Measurements from ENCODE around the gene TGFBR2. TPM values are rescaled to one million over a fixed set of nuclear protein-coding genes. Genes with fewer than 3 reads are reported as not detected.

TGFBR2 gene
- total and polyA plus RNA-seq, 2 experiments from 2014 or later, result 135 to 188 TPM

- H3K4me3 ChIP-seq, result no peak overlapping the region
- H3K9ac ChIP-seq, result no peak overlapping the region
- H2AFZ ChIP-seq, result no peak overlapping the region
- no peaks in the 10 kb centered on the region for H3K9me3 ChIP-seq (ENCODE audit: low read depth)
- DNase-seq, result no peak
- in situ Hi-C loops (cut with MboI), result no loop called here
- 99% methylated on average over 8 of the region's 8 CpGs for WGBS, 2 experiments (ENCODE audit: low coverage in 1 of 2, low lambda C conversion rate in 2 of 2, missing lambda C conversion rate in 2 of 2)
- H3K27ac ChIP-seq, result no peak overlapping the region
- peaks cover 38% of the 10 kb centered on the region for H3K4me1 ChIP-seq (ENCODE audit: insufficient read depth)
- no peaks in the 10 kb centered on the region for H4K20me1 ChIP-seq (ENCODE audit: insufficient read depth)
- H3K36me3 ChIP-seq (ENCODE audit: low read depth), result peaks cover 41% of the 10 kb centered on the region
- no peaks in the 10 kb centered on the region for H3K9me2 ChIP-seq (ENCODE audit: insufficient read depth)
- H3K27me3 ChIP-seq (replicated peaks; ENCODE audit: insufficient read depth), result no peaks in the 10 kb centered on the region
- H3K79me2 ChIP-seq (ENCODE audit: insufficient read depth), result peaks cover 88% of the 10 kb centered on the region
- peaks cover 46% of the 10 kb centered on the region for H3F3A ChIP-seq (ENCODE audit: insufficient read depth)
- no peak for TF ChIP-seq EZH2 (IDR thresholded peaks at IDR 0.05; ENCODE audit: insufficient read depth, poor library complexity, severe bottlenecking)
- TF ChIP-seq EZH2phosphoT487 (IDR thresholded peaks at IDR 0.05; ENCODE audit: insufficient read depth, low read depth), result no peak
- H3K4me2 ChIP-seq (ENCODE audit: unreplicated experiment), result no peak overlapping the region
Measured at GRCh38 chr3:30664459-30664858, 58.1 kb downstream of the TGFBR2 start.

GRCh38 chr3:30664884-30665283 lies 58.5 kb downstream of the TGFBR2 start:
- 99 to 100% methylated on average over 6 of the region's 6 CpGs for WGBS, 2 experiments (ENCODE audit: low coverage in 1 of 2, low lambda C conversion rate in 2 of 2, missing lambda C conversion rate in 2 of 2)
- no peak for TF ChIP-seq EZH2phosphoT487 (IDR thresholded peaks at IDR 0.05; ENCODE audit: insufficient read depth, low read depth)
- TF ChIP-seq EZH2 (IDR thresholded peaks at IDR 0.05; ENCODE audit: insufficient read depth, poor library complexity, severe bottlenecking), result no peak
- H2AFZ ChIP-seq, result no peak overlapping the region
- peaks cover 42% of the 10 kb centered on the region for H3F3A ChIP-seq (ENCODE audit: insufficient read depth)
- no peak for DNase-seq
- in situ Hi-C loops (cut with MboI), result no loop called here
- H3K4me3 ChIP-seq, result no peak overlapping the region
- H3K79me2 ChIP-seq (ENCODE audit: insufficient read depth), result peaks cover 92% of the 10 kb centered on the region
- peaks cover 43% of the 10 kb centered on the region for H3K36me3 ChIP-seq (ENCODE audit: low read depth)
- H4K20me1 ChIP-seq (ENCODE audit: insufficient read depth), result no peaks in the 10 kb centered on the region
- no peak overlapping the region for H3K27ac ChIP-seq
- no peaks in the 10 kb centered on the region for H3K9me2 ChIP-seq (ENCODE audit: insufficient read depth)
- H3K9ac ChIP-seq, result no peak overlapping the region
- no peak overlapping the region for H3K4me2 ChIP-seq (ENCODE audit: unreplicated experiment)
- H3K27me3 ChIP-seq (replicated peaks; ENCODE audit: insufficient read depth), result no peaks in the 10 kb centered on the region
- H3K4me1 ChIP-seq (ENCODE audit: insufficient read depth), result peaks cover 34% of the 10 kb centered on the region
- no peaks in the 10 kb centered on the region for H3K9me3 ChIP-seq (ENCODE audit: low read depth)

DNA sequence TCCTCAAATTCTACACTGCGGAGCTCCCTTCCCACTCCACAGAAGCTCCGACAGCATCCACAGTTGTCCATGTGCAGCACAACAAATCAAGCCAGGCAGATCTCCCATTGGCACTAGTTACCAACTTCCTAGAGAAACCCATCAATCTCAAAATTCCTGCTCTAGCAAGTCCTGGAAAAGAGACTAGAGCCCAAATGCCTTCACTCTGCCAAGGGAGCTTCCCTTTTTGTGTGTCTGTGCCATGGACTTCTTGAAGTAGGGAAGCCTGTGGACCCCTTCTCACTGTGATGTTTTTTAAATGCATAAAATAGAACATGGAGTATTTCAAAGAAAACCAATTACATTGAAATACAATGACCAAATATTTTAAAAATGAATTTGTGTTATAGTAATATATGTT lies 59.1 kb downstream of the TGFBR2 start:
- Histone ChIP-seq H3K9ac (no peak overlapping the region), H2AFZ (no peak overlapping the region), H3K9me2 (ENCODE audit: insufficient read depth) (no peaks in the 10 kb centered on the region), H3F3A (ENCODE audit: insufficient read depth) (peaks cover 36% of the 10 kb centered on the region), H3K4me2 (ENCODE audit: unreplicated experiment) (no peak overlapping the region), H3K4me1 (ENCODE audit: insufficient read depth) (peaks cover 27% of the 10 kb centered on the region), H3K36me3 (ENCODE audit: low read depth) (peaks cover 49% of the 10 kb centered on the region), H3K27me3 (replicated peaks; ENCODE audit: insufficient read depth) (no peaks in the 10 kb centered on the region), H3K79me2 (ENCODE audit: insufficient read depth) (peaks cover 97% of the 10 kb centered on the region), H4K20me1 (ENCODE audit: insufficient read depth) (no peaks in the 10 kb centered on the region), H3K4me3 (no peak overlapping the region), H3K27ac (no peak overlapping the region), H3K9me3 (ENCODE audit: low read depth) (no peaks in the 10 kb centered on the region)
- WGBS, 2 experiments (ENCODE audit: low coverage in 1 of 2, low lambda C conversion rate in 2 of 2, missing lambda C conversion rate in 2 of 2), result 91 to 94% methylated on average over 2 of the region's 2 CpGs
- no peak for TF ChIP-seq EZH2 (IDR thresholded peaks at IDR 0.05; ENCODE audit: insufficient read depth, poor library complexity, severe bottlenecking)
- TF ChIP-seq EZH2phosphoT487 (IDR thresholded peaks at IDR 0.05; ENCODE audit: insufficient read depth, low read depth), result no peak
- no peak for DNase-seq
- in situ Hi-C loops (cut with MboI), result no loop called here

DNA sequence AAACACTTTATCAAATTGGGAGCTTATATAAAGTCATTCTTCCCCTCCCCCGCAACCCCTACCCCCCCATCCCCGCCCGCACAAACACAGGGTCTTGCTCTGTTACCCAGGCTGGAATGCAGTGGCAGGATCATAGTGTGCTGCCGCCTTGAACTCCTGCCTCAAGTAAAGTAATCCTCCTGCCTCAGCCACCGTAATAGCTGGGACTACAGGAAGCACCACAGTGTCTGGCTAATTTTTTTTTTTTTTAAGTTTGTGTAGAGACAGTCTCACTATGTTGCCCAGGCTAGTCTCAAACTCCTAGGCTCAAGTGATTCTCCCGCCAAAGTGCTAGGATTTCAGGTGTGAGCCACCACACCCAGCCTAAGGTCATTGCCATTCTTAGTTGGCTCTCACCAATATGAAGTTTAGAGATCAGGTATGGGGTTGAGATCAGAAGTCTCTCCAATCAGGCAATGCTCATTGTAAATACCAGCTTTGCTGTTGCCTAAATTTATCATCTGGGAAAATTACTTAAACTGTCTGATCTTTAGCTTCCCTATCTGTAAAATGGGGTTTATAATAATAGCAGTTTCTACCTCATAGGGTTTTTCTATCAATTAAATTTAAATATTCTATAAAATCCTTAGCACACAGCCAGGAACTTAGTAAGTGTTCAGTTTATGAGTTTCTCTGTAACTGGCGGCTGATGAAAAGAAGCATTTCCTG lies 60.3 kb downstream of the TGFBR2 start:
- peaks cover 15% of the 10 kb centered on the region for H3K4me1 ChIP-seq (ENCODE audit: insufficient read depth)
- H3K27me3 ChIP-seq (replicated peaks; ENCODE audit: insufficient read depth), result no peaks in the 10 kb centered on the region
- no peak overlapping the region for H3K27ac ChIP-seq
- no peaks in the 10 kb centered on the region for H4K20me1 ChIP-seq (ENCODE audit: insufficient read depth)
- peaks cover 96% of the 10 kb centered on the region for H3K79me2 ChIP-seq (ENCODE audit: insufficient read depth)
- in situ Hi-C loops (cut with MboI), result no loop called here
- DNase-seq, result no peak
- no peaks in the 10 kb centered on the region for H3K9me2 ChIP-seq (ENCODE audit: insufficient read depth)
- no peaks in the 10 kb centered on the region for H3K9me3 ChIP-seq (ENCODE audit: low read depth)
- no peak overlapping the region for H3K4me2 ChIP-seq (ENCODE audit: unreplicated experiment)
- peaks cover 24% of the 10 kb centered on the region; the same call in 1 of the 2 replicates for H3F3A ChIP-seq (ENCODE audit: insufficient read depth)
- H3K36me3 ChIP-seq (ENCODE audit: low read depth), result peaks cover 44% of the 10 kb centered on the region
- H3K4me3 ChIP-seq, result no peak overlapping the region
- H2AFZ ChIP-seq, result no peak overlapping the region
- H3K9ac ChIP-seq, result no peak overlapping the region
- 95 to 99% methylated on average over 4 to 7 of the region's 7 CpGs for WGBS, 2 experiments (ENCODE audit: low coverage in 1 of 2, low lambda C conversion rate in 2 of 2, missing lambda C conversion rate in 2 of 2)
- TF ChIP-seq EZH2phosphoT487 (IDR thresholded peaks at IDR 0.05; ENCODE audit: insufficient read depth, low read depth) (no peak), EZH2 (IDR thresholded peaks at IDR 0.05; ENCODE audit: insufficient read depth, poor library complexity, severe bottlenecking) (no peak)
